GM18517 (cell line): Measurements from ENCODE around the gene THBS3.
"Not testable (repeated sequence)": the region's sequence is repeated elsewhere in the genome, so short reads cannot be mapped to it uniquely, and the experiment has no call there.

Experiments used
- ATAC-seq: cut with Tn5 transposase; IDR thresholded peaks from one replicate; pipeline ENCODE4 v1.9.1; 2021; ENCODE audit warnings: mild to moderate bottlenecking, moderate library complexity; ENCODE audit not compliant: unreplicated experiment

Gene THBS3

DNA sequence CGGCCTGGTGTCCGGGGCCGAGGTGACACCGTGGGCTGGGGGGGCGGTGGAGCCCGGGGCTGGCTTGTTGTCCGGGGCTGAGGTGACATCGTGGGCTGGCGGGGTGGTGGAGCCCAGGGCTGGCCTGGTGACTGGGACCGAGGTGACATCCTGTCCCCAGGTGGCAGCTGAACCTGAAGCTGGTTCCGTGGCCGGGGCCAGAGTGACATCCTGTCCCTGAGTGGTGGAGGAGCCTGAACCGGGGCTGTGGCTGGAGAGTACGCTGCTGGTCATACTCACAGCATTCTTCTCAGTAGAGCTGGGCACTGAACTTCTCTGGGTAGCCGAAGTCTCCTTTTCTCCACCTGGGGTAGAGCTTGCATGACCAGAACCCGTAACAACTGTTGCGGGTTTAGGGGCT is 15.8 kb downstream of the THBS3 start:
- ATAC-seq: no peak

DNA sequence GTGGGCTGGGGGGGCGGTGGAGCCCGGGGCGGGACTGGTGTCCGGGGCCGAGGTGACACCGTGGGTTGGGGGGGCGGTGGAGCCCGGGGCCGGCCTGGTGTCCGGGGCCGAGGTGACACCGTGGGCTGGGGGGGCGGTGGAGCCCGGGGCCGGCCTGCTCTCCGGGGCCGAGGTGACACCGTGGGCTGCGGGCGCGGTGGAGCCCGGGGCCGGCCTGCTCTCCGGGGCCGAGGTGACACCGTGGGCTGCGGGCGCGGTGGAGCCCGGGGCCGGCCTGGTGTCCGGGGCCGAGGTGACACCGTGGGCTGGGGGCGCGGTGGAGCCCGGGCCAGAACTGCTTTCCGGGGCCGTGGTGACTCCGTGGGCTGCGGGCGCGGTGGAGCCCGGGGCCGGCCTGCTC is 17.8 kb downstream of the THBS3 start:
- not testable (repeated sequence) for ATAC-seq

DNA sequence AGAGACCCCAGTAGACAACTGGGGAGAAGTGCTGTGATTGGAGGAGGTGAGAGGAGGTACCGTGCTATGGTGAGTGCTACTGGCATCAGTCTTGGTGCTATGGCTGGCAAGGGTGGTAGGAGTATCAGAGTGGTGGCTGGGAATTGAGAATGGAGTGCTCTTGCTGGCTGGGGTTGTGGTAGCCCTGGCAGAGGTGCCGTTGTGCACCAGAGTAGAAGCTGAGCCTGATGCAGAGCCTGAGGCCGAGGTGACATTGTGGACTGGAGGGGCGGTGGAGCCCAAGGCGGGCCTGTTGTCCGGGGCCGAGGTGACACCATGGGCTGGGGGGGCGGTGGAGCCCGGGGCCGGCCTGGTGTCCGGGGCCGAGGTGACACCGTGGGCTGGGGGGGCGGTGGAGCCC is 19.4 kb downstream of the THBS3 start:
- no peak for ATAC-seq

DNA sequence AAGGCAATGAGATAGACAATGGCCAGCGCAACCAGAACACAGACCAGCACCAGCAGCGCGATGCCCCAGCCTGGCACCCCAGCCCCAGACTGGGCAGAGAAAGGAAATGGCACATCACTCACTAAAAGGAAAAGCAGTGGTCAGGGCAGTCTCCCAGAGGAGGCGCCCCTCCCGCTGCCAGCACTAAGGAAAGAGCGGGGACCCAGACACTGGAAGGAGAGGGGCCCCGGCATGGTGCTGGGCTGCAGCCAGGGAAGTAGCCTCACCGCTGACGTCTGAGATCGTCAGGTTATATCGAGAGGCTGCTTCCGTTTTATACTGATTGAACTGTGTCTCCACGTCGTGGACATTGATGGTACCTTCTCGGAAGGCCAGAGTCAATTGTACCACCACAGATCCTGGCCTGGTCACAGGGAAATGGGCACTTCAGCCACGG is 20.2 kb downstream of the THBS3 start:
- ATAC-seq: no peak

DNA sequence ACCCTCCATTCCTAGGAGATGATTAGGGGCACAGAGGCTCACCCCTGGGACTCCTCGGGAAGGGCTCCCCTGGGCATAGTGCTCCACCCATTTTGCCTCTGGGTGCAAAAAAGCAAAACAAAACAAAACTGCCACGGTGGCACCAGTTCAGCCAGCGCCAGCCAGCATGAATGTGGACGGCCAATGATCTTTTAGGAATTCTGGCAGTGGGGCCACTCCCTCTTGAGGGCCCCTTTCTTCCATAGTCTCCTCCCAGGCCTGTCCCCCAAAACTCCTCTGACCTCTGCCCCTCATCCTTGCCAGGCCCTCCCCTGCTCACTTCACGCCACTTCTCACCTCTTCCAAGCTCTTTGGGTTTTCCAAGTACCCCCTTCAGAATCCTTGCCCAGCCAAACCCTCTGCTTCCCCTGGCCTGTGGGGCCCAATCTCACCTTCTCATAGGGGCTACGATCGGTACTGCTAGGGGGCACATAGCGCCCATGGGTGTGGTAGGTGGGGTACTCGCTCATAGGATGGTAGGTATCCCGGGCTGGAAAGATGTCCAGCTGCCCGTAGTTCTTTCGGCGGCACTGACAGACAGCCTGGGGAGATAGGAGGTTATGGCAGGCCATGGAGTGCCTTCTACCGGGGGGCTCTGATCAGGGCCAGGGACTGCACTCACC is 20.8 kb downstream of the THBS3 start:
- no peak for ATAC-seq

DNA sequence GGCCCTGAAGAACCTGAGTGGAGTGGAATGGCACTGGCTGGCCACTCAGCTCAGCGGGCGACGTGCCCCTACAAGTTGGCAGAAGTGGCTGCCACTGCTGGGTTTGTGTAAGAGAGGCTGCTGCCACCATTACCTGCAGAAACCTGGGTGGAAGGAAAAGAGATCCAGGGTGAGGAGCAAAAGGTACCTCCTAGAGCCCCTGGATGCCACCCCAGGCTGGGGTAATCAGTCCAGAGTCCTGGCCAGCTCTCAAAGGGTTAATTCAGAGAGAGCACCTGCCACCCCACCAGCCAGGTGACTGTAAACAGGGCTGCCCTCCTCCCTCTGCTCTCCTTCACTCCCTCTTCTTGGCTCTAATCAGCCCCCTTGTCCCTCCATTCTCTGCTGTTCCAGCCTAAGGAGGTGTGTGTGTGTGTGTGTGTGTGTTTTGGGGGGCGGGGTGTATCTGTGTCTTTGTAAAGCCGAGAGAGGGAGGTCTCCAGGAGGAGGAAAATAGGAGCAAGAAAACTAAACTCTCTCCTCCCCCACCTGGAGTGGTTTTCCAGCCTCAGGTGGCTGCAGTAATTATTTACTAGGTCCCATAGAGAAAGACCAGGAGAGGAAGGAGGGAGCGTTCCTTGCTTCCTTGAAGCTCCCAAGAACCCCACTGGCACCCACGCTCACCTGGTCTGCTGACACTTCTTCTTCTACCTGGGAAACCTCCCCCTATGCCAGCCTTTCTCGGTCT is 21.5 kb downstream of the THBS3 start:
- ATAC-seq: no peak

DNA sequence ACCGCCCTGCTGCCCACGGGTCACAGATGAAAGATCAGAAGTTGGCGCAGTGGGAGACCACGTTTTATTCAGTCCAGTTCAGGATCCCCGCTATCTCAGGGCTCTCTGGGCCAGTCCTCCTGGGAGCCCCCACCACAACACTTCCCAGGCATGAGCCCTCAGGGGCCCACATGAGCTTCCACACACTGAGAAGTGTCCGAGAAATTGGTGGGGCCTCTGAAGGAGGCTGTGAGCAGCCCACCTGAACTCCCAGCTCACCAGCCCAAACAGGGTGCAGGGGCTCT is 22.0 kb downstream of the THBS3 start:
- ATAC-seq: no peak

DNA sequence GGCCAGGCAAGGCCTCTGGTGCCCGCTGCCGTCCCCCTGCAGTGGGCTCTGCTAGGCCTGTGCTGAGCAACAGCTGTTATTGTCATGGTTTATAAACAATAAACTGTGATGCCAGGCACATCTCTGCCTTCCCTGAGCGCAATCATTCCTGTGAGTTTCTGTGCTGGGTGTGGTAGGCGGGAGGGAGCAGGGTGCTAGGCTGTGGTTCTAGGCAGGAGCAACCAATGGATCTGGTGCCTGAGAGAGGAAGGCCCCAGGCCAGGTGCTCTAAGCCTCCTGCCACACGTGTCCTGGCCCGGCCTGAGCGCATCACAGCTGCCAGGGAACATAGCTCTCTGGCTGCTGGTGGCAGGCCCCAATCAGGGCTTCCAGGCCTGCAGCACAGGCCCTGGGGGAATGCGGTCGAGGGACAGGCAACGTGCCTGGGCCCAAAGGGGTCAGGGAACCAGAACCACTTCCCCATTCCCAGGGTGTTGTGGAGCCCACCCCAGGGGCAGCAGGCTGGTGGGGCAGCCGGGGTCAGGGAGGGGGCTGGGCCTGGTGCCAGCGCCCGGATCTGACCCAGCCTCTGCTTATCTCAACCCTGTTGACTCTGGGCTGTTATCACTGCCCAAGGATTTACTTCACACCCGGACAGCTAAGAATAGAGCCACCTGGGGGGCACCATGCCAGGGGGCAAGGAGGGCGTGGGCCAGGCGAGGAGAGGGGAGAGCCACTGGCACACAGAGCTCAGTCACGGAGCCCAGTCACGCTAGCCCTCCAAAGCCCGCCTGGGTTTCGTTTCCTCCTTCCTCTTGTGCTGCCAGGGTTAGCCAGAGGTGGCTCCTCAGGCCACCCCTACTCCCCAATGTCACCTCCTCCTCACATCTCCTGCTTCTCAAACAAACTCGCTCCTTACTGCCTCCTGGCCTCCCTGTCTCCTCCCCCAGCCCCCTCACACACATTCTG is 22.6 kb downstream of the THBS3 start:
- ATAC-seq: peak; percentile 83

DNA sequence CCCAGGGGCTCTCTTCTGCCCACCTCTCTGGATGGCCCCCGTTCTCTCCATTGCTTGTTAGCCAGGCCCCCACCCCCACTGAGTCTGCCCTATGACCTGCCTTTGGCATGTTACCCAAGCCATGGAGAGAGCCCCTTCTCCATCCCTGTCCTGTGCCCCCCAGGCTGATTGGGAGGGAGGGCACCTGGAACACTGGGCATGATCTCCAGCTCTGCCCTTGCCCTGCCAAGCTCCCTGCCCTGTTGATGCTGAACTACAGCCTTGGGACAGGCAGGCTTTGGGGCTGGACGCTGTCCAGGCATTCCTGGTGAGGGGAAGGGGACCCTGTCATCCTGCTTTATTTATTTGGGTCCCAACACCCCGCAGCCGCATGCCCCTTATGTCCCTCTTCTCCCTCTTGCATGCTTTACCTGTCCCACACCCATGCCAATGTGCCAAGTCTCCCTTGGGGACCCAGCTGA is 23.3 kb downstream of the THBS3 start:
- ATAC-seq: no peak

DNA sequence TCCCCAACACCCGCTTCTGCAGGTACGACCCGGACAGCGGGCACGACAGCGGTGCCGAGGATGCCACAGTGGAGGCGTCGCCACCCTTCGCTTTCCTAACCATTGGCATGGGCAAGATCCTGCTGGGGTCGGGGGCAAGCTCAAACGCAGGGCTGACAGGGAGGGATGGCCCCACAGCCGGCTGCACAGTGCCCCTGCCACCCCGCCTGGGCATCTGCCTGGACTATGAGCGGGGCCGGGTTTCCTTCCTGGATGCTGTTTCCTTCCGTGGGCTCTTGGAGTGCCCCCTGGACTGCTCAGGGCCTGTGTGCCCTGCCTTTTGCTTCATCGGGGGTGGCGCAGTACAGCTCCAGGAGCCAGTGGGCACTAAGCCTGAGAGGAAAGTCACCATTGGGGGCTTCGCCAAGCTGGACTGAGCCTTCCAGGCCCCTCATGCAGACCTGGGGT is 23.9 kb downstream of the THBS3 start:
- no peak for ATAC-seq

DNA sequence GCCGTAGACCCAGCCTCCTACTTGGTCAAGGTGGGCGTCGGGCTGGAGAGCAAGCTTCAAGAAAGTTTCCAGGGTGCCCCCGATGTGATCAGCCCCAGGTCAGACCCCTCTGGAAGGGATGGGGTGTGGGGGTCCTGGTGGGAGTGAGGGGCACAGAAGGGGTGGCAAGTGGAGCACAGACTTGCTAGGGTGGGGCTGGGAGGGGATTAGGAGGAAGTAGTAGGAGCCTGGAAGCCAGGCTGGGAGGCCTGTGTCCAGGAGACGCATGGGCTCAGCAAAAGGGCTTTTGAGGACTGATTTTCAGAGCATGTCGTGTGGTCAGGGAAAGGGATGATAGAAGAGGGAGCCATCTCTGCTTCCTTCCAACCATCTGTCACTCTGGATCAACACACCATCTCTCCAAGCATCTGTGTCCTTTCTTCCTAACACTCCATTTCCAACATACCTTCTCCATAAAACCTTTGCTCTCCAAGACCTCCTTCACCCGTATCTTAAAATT is 25.6 kb downstream of the THBS3 start:
- no peak for ATAC-seq

DNA sequence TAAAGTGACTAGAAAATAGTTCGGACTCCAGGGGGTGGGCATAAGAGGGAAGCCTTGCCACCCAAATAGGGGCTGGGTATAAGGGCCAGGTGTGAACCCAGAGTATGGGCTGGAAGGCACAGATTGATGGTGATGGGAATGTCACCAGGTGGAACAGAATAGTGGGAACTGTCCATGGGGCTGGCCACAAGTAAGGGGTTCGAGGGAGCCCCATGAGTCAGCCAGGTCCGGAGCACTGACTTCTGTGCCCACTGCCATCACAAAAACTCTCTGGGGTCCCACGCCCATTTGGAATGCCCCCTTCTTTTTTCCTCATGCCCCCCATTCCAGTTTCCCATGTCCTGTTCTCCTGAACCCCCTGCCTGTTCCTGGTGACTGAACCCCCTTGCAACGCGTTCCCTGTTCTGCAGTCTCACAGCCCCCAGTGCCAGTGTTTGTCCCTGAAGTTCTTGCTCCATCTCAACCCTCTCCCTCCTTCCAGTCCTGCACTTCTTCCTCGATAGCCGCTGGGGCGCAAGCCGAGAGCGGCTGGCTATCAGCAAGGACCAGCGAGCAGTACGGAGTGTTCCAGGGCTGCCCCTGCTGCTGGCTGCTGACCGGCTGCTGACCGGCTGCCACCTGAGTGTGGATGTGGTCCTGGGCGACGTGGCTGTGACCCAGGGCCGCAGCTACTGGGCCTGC is 26.2 kb downstream of the THBS3 start:
- ATAC-seq: no peak

DNA sequence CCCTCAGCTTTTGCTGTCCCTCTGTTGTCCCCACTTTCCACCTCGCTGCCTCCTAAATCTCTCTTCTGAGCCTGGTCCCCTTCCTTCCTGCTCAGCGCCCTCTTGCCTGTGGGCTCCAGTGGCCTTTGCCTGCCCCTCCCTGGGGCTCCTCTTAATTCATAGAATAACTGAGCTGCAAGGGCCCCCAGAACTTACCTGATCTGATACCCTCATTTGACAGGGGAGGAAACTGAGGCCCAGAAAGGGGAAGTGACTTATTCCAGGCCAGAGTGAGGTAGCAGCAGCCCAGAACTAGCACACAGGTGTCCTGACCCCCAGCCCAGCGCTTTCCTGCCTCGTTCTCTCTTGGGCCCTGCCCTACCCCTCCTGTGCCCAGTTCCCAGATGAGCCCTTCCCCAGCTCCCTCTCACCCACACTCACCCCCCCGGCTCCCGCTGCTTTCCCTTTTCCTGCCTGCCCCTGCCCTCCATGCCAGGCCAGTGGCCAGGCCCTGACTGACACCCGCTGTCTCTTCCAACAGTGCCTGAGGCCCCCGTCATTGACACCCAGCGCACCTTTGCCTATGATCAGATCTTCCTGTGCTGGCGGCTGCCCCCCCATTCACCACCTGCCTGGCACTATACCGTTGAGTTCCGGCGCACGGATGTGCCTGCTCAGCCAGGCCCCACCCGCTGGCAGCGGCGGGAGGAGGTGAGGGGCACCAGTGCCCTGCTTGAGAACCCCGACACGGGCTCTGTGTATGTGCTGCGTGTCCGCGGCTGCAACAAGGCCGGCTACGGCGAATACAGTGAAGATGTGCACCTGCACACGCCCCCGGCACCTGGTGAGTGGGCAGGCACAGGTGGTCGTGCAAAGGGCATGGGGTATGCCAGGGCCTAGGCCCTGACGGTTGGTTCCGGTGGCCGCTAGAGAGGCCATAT is 28.3 kb downstream of the THBS3 start:
- no peak for ATAC-seq

DNA sequence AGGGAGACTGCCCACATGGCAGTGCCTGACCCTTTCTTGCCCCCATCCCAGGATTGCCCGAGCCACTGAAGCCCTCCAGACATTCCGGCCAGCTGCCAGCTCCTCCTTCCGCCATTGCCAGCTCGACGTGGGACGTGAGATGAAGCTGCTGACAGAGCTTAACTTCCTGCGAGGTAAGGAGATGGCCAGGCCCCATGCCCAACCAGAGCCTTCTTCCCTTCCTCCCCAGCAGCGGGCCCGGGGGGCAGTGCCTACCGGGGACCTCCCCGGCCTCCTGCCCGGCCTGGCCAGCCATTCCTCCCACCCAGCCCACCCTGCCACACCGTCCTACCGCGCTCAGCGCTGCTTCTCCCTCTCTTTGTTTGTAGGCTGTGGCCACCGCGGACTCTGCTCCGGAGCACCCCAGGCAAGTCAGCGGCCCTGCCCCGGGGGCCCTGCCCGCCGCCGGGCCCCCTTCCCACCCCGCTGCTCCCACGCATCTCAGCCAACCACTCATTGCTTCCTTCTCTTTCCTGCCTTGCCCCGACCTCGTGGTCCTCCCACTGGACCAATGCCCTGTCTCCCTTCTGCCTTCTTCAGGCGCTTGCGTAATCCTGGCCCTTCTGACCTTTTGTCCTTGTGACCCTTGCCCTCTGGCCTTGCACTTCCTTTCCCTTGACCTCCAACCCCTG is 29.1 kb downstream of the THBS3 start:
- no peak for ATAC-seq

DNA sequence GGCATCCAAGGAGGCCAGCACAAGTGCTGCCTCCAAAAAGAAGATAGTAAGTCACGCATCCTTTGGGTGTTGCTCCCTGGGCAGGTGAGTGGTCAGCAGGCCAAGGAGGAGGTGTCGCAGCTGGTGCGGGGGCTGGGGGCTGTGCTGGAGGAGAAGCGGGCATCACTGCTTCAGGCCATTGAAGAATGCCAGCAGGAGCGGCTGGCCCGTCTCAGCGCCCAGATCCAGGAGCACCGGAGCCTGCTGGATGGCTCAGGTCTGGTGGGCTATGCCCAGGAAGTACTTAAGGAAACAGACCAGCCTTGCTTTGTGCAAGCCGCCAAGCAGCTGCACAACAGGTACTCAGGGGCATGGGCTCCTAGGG is 29.8 kb downstream of the THBS3 start:
- ATAC-seq: no peak

DNA sequence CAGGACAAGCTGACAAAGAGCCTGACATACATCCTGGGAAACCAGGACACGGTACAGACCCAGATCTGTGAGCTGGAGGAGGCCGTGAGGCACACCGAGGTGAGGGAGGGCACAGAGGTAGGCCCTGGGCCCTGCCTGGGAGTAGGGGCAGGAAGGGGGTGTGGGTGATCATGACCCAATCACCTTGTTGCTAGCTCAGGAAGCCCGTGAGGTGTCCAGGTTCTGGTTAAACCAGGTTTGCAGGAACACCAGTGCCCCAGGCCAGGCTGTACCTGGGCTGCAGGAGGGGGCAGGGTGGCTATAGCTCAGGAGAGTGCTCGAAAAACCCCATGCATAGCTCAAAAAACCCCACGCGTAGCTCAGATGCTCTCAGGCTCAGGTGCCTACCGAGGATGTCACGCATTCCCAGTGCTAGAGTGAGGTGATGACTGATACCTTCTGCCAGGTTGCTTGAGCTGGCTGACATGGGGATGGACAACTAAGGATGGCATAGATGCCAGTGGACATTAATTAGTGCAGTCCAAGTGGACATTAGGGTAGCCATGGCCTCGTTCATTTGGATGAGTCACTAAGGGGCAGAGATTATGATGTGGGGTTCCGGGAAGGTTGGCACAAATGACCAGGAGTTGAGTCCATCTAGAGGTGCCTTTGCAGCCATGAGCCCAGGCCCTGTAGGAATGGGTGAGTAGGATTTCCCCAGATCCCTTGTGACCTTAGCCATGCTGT is 30.3 kb downstream of the THBS3 start:
- no peak for ATAC-seq

DNA sequence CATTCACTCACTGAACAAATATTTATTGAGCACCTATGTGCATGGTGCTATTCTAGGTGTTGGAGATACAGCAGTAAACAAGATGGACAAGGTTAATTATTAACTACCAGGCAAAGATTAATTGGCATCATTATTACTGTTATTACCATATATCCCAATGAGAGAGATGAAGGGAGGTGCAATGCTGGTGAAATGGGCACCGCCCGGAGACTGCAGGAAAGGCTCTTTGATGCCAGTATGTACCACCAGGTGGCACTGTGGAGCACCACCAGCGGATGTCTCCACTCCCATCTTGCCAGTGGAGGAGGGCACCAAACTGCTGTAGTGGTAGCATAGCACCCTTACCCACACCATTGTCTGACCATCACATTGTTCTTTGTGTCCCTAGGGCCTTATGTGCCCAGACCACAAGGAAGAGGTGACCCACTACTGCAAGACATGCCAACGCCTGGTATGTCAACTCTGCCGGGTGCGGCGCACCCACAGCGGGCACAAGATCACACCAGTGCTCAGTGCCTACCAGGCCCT is 31.1 kb downstream of the THBS3 start:
- no peak for ATAC-seq

DNA sequence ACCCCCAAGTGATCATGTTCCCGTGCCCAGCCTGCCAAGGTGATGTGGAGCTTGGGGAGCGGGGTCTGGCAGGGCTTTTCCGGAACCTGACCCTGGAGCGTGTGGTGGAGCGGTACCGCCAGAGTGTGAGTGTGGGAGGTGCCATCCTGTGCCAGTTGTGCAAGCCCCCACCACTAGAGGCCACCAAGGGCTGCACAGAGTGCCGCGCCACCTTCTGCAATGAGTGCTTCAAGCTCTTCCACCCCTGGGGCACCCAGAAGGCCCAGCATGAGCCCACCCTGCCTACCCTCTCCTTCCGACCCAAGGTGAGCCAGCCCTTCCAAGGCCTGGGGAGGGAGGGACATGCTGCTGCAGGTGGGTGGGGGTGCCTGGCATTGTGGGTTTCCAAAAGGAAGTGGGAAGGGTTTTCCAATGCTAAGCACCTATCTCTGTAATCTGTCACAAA is 31.7 kb downstream of the THBS3 start:
- no peak for ATAC-seq
